HepG2 (cell line): ENCODE data around the gene C11orf91. TPM values are rescaled to one million over a fixed set of nuclear protein-coding genes. Genes with fewer than 3 reads are reported as not detected.

ENCODE experiments used
- ATAC-seq: fragments of 200-7000 bp; cut with Tn5 transposase; 3 replicates; pipeline ENCODE4 v1.9.1; 2020; ENCODE audit warnings: mild to moderate bottlenecking, moderate library complexity
- BruUV-seq: library from RNA; stranded (reverse); fragments of 400-500 nt; replicated peaks from 2 replicates; lab custom pipeline; 2021; lab: Mats Ljungman, UMichigan
- CTCF ChIA-PET: fragments of 300-600 bp; formaldehyde crosslinking; extraction: SDS; loops from one replicate; lab custom pipeline; 2021; ENCODE audit warnings: low total read pairs, inconsistent platforms, low intra/inter-chr PET ratio; lab: Yijun Ruan, JAX
- POLR2A ChIA-PET: fragments of 350-600 bp; sonication (Branson Sonifier 250); formaldehyde crosslinking; loops from one replicate; lab custom pipeline; 2020; ENCODE audit warnings: antibody characterized with exemption, inconsistent platforms; lab: Yijun Ruan, JAX
- DNase-seq: peaks from one replicate; pipeline ENCODE4 v3.0.0-alpha.2; 2015; ENCODE audit warnings: low spot score
- FAIRE-seq: peaks from 3 replicates; lab custom pipeline; 2011; peaks lifted over from hg19 to GRCh38; lab: Jason Lieb, UNC
- H2AFZ ChIP-seq: one replicate; pipeline ENCODE4 v1.6.1; 2011; ENCODE audit warnings: low read length, inconsistent platforms
- H3K27ac ChIP-seq: fragments of 300-600 bp; 3 replicates; pipeline ENCODE4 v1.8.0; 2011; ENCODE audit warnings: mixed run types, mild to moderate bottlenecking, mixed read lengths, low read length, inconsistent platforms; ENCODE audit not compliant: insufficient read depth; ENCODE audit errors: extremely low read length
- H3K27me3 ChIP-seq, 2 experiments: fragments of 200-600 bp in 1 of 2; 2 replicates in 1 of 2; 3 replicates in 1 of 2; pipeline versions ENCODE4 v1.6.0 to v1.8.0; 2011; ENCODE audit warnings: low read length in 2 of 2, mild to moderate bottlenecking in 2 of 2, moderate library complexity in 2 of 2, inconsistent platforms in 1 of 2; ENCODE audit not compliant: insufficient read depth in 2 of 2, control insufficient read depth in 1 of 2
- H3K36me3 ChIP-seq, 2 experiments: fragments of 200-600 bp in 1 of 2; replicated peaks in 1 of 2; 2 replicates in 1 of 2; 3 replicates in 1 of 2; pipeline versions ENCODE4 v1.5.1 to v1.8.0; 2011; ENCODE audit warnings: low read length in 2 of 2, inconsistent platforms in 1 of 2; ENCODE audit not compliant: insufficient read depth in 2 of 2, control insufficient read depth in 1 of 2
- H3K4me1 ChIP-seq: 2 replicates; pipeline ENCODE4 v1.5.1; 2012; ENCODE audit warnings: low read length, inconsistent platforms; ENCODE audit not compliant: insufficient read depth
- H3K4me2 ChIP-seq: 2 replicates; pipeline ENCODE4 v1.6.0; 2011; ENCODE audit warnings: low read depth, low read length, inconsistent platforms
- H3K4me3 ChIP-seq, 3 experiments: fragments of 200-600 bp in 1 of 3; sonication (generic), shearing (Covaris generic) in 1 of 3; replicated peaks in 1 of 3; 2 replicates each; pipeline ENCODE4 v1.5.1; 2011 to 2016; ENCODE audit warnings: low read length in 3 of 3, inconsistent platforms in 2 of 3, low read depth in 2 of 3, mild to moderate bottlenecking in 2 of 3, control low read depth in 1 of 3, mixed read lengths in 1 of 3; ENCODE audit not compliant: insufficient read depth in 1 of 3
- H3K79me2 ChIP-seq: one replicate; pipeline ENCODE4 v1.6.1; 2011; ENCODE audit warnings: low read length, inconsistent platforms; ENCODE audit not compliant: insufficient read depth
- H3K9ac ChIP-seq: 2 replicates; pipeline ENCODE4 v1.6.0; 2011; ENCODE audit warnings: mild to moderate bottlenecking, low read depth, low read length, inconsistent platforms; ENCODE audit not compliant: insufficient read depth
- H3K9me3 ChIP-seq: 2 replicates; pipeline ENCODE4 v1.5.1; 2012; ENCODE audit warnings: mild to moderate bottlenecking, low read length
- H4K20me1 ChIP-seq: 2 replicates; pipeline ENCODE4 v1.6.0; 2011; ENCODE audit warnings: inconsistent platforms, mild to moderate bottlenecking, low read length, moderate library complexity; ENCODE audit not compliant: insufficient read depth
- ATF2 ChIP-seq: sonication (generic); formaldehyde crosslinking; IDR thresholded peaks from 2 replicates; pipeline ENCODE4 v1.4.0; 2020; ENCODE audit warnings: missing genetic modification reagents
- ATF3 ChIP-seq: sonication (generic); formaldehyde crosslinking; IDR thresholded peaks from 2 replicates; pipeline ENCODE4 v1.4.0; 2020; ENCODE audit warnings: missing genetic modification reagents
- ATF7 ChIP-seq, 2 experiments: fragments of 450-650 bp in 1 of 2; sonication (generic) in 1 of 2; formaldehyde crosslinking in 1 of 2; IDR thresholded peaks; 2 replicates each; pipeline versions ENCODE4 v1.4.0 to v1.6.1; 2016 to 2020; ENCODE audit warnings: antibody characterized with exemption in 1 of 2, mild to moderate bottlenecking in 1 of 2, missing genetic modification reagents in 1 of 2
- ATM ChIP-seq: fragments of 450-650 bp; IDR thresholded peaks from 2 replicates; pipeline ENCODE4 v1.7.1; 2017; ENCODE audit warnings: mild to moderate bottlenecking, borderline replicate concordance
- BORCS8-MEF2B ChIP-seq: sonication (generic); formaldehyde crosslinking; IDR thresholded peaks from 2 replicates; pipeline ENCODE4 v1.8.0; 2022; ENCODE audit warnings: mild to moderate bottlenecking, missing genetic modification reagents
- CREB1 ChIP-seq, 2 experiments: fragments of 450-650 bp in 1 of 2; IDR thresholded peaks; 2 replicates each; pipeline ENCODE4 v1.6.1; 2016 to 2017; ENCODE audit warnings: control low read depth in 1 of 2, mild to moderate bottlenecking in 1 of 2, missing compliant biosample characterization in 1 of 2, missing genetic modification characterization in 1 of 2
- FOSL2 ChIP-seq: sonication (generic); formaldehyde crosslinking; IDR thresholded peaks from 2 replicates; pipeline ENCODE4 v1.4.0; 2020; ENCODE audit warnings: missing genetic modification reagents
- FOXA3 ChIP-seq: IDR thresholded peaks from 2 replicates; pipeline ENCODE4 v1.6.1; 2016; ENCODE audit warnings: missing genetic modification reagents, missing compliant biosample characterization
- GATAD2A ChIP-seq: IDR thresholded peaks from 2 replicates; pipeline ENCODE4 v1.6.1; 2016
- JUN ChIP-seq: sonication (generic); formaldehyde crosslinking; IDR thresholded peaks from 2 replicates; pipeline ENCODE4 v1.4.0; 2020; ENCODE audit warnings: mild to moderate bottlenecking, missing genetic modification reagents
- JUND ChIP-seq: sonication (generic); formaldehyde crosslinking; IDR thresholded peaks from 2 replicates; pipeline ENCODE4 v1.8.0; 2022; ENCODE audit warnings: mild to moderate bottlenecking, missing genetic modification reagents
- POLR2A ChIP-seq, 2 experiments: IDR thresholded peaks; 2 replicates each; pipeline ENCODE4 v1.6.1; 2011; ENCODE audit warnings: low read depth in 2 of 2, low read length in 2 of 2, mild to moderate bottlenecking in 1 of 2, moderate library complexity in 1 of 2; ENCODE audit not compliant: insufficient read depth in 1 of 2
- SRSF1 ChIP-seq: fragments of 200-400 bp; formaldehyde crosslinking; optimal IDR thresholded peaks from 2 replicates; pipeline ENCODE3; 2017; ENCODE audit warnings: mild to moderate bottlenecking, low read depth, low read length, moderate library complexity
- SRSF9 ChIP-seq: fragments of 200-400 bp; formaldehyde crosslinking; IDR thresholded peaks from 2 replicates; pipeline ENCODE4 v1.6.1; 2018; ENCODE audit warnings: borderline replicate concordance, mild to moderate bottlenecking, low read depth, low read length; ENCODE audit not compliant: insufficient read depth, poor library complexity, severe bottlenecking
- STAT6 ChIP-seq: sonication (generic); formaldehyde crosslinking; IDR thresholded peaks from 2 replicates; pipeline ENCODE4 v1.4.0; 2020; ENCODE audit warnings: missing genetic modification reagents, mild to moderate bottlenecking, borderline replicate concordance
- TCF7 ChIP-seq: sonication (generic); IDR thresholded peaks from 2 replicates; pipeline ENCODE4 v1.6.1; 2016; ENCODE audit warnings: antibody characterized with exemption, low read depth
- ZBTB7B ChIP-seq: sonication (generic); formaldehyde crosslinking; IDR thresholded peaks from 2 replicates; pipeline ENCODE4 v1.4.0; 2020; ENCODE audit warnings: missing genetic modification reagents
- ZMAT3 ChIP-seq: sonication (generic); formaldehyde crosslinking; conservative IDR thresholded peaks from 2 replicates; pipeline ENCODE4 v1.7.0; 2021; ENCODE audit warnings: missing genetic modification reagents
- ZNF160 ChIP-seq: sonication (generic); formaldehyde crosslinking; IDR thresholded peaks from 2 replicates; pipeline ENCODE4 v1.8.0; 2022; ENCODE audit warnings: mild to moderate bottlenecking, inconsistent platforms, missing genetic modification reagents
- ZNF691 ChIP-seq: sonication (generic); formaldehyde crosslinking; IDR thresholded peaks from 2 replicates; pipeline ENCODE4 v1.4.0; 2020; ENCODE audit warnings: missing genetic modification reagents, low read depth, mild to moderate bottlenecking, borderline replicate concordance
- WGBS: methylation state at CpG from one replicate; pipeline ENCODE4 v1.1.6; 2017; ENCODE audit warnings: low lambda C conversion rate; 5-methylcytosine and 5-hydroxymethylcytosine counted together
- in situ Hi-C: cut with HindIII; loops from 2 replicates; pipeline ENCODE4 v1.10.0; 2017; ENCODE audit warnings: low pct_unique_long_range_greater_than_20kb; ENCODE audit not compliant: extremely low pct_ligation_motif_present
- intact Hi-C: fragments of 100-400 bp; cut with micrococcal nuclease; formaldehyde crosslinking; loops from one replicate; pipeline ENCODE4 v1.10.0; 2022; ENCODE audit not compliant: unreplicated experiment
- polyA plus RNA-seq, 8 experiments: library from polyadenylated mRNA; depleted of rRNA in 3 of 8; stranded (reverse) in 7 of 8; unstranded in 1 of 8; fragments of >200 nt; fragmentation: Illumina TruSeq in 4 of 8; extraction: Trizol in 4 of 8; gene quantifications; 2 replicates each; pipeline versions ENCODE4 v1.2.1 to v1.2.3, GENCODE V29; 2011 to 2016; ENCODE audit warnings: low read depth in 4 of 8, missing spikeins in 1 of 8, mixed read lengths in 1 of 8; ENCODE audit not compliant: insufficient read depth in 1 of 8
- total RNA-seq, 5 experiments: library from RNA; depleted of rRNA; stranded (reverse); fragments of >200 nt; fragmentation: Illumina TruSeq; extraction: Trizol; gene quantifications; 2 replicates each; pipeline ENCODE4 v1.2.3, GENCODE V29; 2016; ENCODE audit warnings: low read depth in 1 of 5

Gene C11orf91
- total and polyA plus RNA-seq, 2 of the 13 experiments (the other 11 are each of a cell fraction or from before 2014, with no cell fraction given) = 0.35 TPM; not detected in 1

GRCh38 chr11:33692013-33692504 is 8.6 kb downstream of the C11orf91 start:
- peak overlapping the region; percentile 58 for H3K27ac ChIP-seq
- no peaks in the 10 kb centered on the region for H3K9me3 ChIP-seq
- H3K4me3 ChIP-seq = peak overlapping the region in 1 of 3 experiments; percentile 7; a peak in 1 of 6 replicates
- H3K9ac ChIP-seq = no peak overlapping the region
- H2AFZ ChIP-seq = peak overlapping the region; percentile 70
- H3K4me1 ChIP-seq = peaks cover 66% of the 10 kb centered on the region
- ATAC-seq (no peak), FAIRE-seq (no peak), DNase-seq (peak; percentile 76)
- POLR2A ChIA-PET = interaction anchor here (1.0 to 4.5 kb wide), 5 partner anchors 9 to 963 kb away, joined by 3 to 81 read pairs (median 3); partner anchors contain the start of genes C11orf91 and CD59
- no peaks in the 10 kb centered on the region for H3K27me3 ChIP-seq
- H3K4me2 ChIP-seq = peak overlapping the region; percentile 73
- CTCF ChIA-PET = no interaction called here
- H3K79me2 ChIP-seq = no peaks in the 10 kb centered on the region
- H4K20me1 ChIP-seq = no peaks in the 10 kb centered on the region
- in situ Hi-C loops (no loop called here), intact Hi-C loops (loop anchor here (1.0 to 10.0 kb wide), 2 partner anchors 43 to 427 kb away; no protein-coding TSS in a partner anchor)
- H3K36me3 ChIP-seq = no peaks in the 10 kb centered on the region
- BruUV-seq = no TSS peak
- 56% methylated on average over 9 of the region's 9 CpGs for WGBS
- TF ChIP-seq POLR2A (IDR thresholded peaks at IDR 0.05; ENCODE audit: insufficient read depth in 1 of 2, low read depth in 2 of 2, low read length in 2 of 2) = no peak
- TF ChIP-seq ZMAT3 (CRISPR knock-in tag) = no peak
- 0 out of 2 replicates have a peak, but pooled peaks have one; percentile 15 for TF ChIP-seq FOXA3
- TF ChIP-seq SRSF1 = no peak
- no peak for TF ChIP-seq BORCS8-MEF2B (CRISPR knock-in tag)
- TF ChIP-seq FOSL2 (CRISPR knock-in tag) = peak; percentile 40; the same call in 1 of the 2 replicates
- peak; percentile 21; the same call in 1 of the 2 replicates for TF ChIP-seq JUND (CRISPR knock-in tag)
- TF ChIP-seq ZNF160 = no peak
- no peak for TF ChIP-seq STAT6
- TF ChIP-seq JUN = peak; percentile 25; the same call in 1 of the 2 replicates
- TF ChIP-seq SRSF9 = no peak
- peak; percentile 68; the same call in 1 of the 2 replicates for TF ChIP-seq ATF2
- TF ChIP-seq ATM = no peak
- TF ChIP-seq ZNF691 (CRISPR knock-in tag) = no peak
- TF ChIP-seq CREB1 (IDR thresholded peaks at IDR 0.05) = no peak
- TF ChIP-seq CREB1 (CRISPR knock-in tag; IDR thresholded peaks at IDR 0.05) = peak; percentile 40; the same call in 1 of the 2 replicates
- no peak for TF ChIP-seq TCF7
- 0 out of 2 replicates have a peak, but pooled peaks have one; percentile 9 for TF ChIP-seq GATAD2A (CRISPR knock-in tag)
- peak; percentile 68; the same call in 1 of the 2 replicates for TF ChIP-seq ATF7 (IDR thresholded peaks at IDR 0.05)
- TF ChIP-seq ATF7 (CRISPR knock-in tag; IDR thresholded peaks at IDR 0.05) = no peak
- peak; percentile 73 for TF ChIP-seq ATF3 (CRISPR knock-in tag)
- TF ChIP-seq ZBTB7B (CRISPR knock-in tag) = 0 out of 2 replicates have a peak, but pooled peaks have one; percentile 7
